ENCODE data around the gene FGF8. TPM values are rescaled to one million over a fixed set of nuclear protein-coding genes. Genes with fewer than 3 reads are reported as not detected.

Gene FGF8
- total RNA-seq, 1 donor from 2014 or later, result 0.35 TPM

GRCh38 chr10:101744267-101744666 lies 31.6 kb downstream of the FGF8 start:
- DNase-seq (ENCODE audit: low read depth), result peak; percentile 25

DNA sequence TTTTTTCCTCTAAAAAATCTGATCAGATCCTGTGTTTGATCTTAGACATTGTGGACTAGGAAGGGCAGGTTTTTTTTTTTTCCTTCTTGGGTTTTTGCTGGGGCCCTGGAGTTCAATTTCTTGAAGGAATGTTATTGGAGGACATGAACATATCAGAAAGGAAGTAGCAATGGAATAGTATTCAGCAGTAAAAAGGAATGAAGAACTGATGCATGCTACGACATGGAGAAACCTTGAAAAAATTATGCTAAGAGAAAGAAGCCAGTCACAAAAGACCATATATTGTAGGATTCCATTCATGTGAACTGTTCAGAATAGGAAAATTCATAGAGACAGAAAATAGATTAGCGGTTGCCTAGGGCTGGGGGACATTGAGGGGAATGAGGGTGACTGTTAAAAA lies 34.0 kb downstream of the FGF8 start:
- DNase-seq (ENCODE audit: low read depth), result no peak

GRCh38 chr10:101736666-101737065 lies 39.2 kb downstream of the FGF8 start:
- no peak for DNase-seq (ENCODE audit: low read depth)

GRCh38 chr10:101732096-101732495 lies 43.8 kb downstream of the FGF8 start:
- no peak for DNase-seq (ENCODE audit: low read depth)

DNA sequence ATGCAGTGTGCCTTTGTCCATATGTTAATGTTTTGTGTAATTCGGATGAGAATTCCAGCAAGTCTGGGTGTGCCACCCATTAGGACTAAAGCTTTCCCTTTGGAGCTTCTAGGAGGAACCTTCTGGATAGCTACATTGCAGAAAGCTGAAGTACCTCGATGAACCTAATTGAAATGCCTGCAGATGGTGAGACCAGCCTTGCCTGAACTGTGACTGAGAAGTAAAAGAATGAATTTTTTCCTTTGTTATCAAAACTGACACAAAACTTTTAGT lies 49.9 kb downstream of the FGF8 start:
- DNase-seq (ENCODE audit: low read depth), result no peak

DNA sequence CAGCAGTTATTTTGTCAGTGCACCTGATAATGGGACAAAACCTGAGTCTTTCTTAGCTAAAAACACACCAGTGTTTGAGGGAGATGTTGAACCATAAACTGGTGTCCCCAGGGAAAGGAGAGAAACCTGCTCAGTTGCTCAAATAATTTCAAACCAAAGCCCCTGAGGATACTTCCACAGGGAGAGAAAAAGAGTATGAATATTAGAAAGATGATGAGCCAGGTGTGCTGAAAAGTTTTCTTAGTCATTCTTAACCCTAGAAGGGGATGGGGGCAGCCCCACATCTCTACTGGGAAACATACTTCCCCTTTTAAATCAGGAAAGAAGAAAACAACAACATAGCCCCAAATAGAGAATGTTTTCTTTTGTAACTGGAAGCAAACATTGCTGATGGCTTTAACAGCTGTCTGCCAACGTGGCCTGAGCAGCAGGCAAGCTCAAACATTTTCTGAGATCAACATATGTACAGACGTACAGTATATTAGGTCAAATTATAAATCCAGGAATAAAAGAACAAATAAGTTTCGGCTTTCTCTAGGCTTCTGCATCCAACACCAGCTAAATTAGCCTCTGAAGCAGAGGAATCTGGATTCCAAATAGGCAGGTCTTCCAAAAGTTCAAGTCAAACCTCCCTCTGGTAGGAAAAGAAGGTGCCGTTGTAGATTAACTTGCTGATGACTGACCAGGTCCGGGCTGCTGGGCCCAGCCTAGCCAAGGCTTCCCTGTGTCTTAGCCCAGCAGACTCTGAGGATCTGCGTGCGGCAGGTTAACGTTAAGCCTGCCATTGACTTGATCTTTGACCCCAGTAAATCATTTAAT lies 50.4 kb downstream of the FGF8 start:
- DNase-seq (ENCODE audit: low read depth), result no peak

DNA sequence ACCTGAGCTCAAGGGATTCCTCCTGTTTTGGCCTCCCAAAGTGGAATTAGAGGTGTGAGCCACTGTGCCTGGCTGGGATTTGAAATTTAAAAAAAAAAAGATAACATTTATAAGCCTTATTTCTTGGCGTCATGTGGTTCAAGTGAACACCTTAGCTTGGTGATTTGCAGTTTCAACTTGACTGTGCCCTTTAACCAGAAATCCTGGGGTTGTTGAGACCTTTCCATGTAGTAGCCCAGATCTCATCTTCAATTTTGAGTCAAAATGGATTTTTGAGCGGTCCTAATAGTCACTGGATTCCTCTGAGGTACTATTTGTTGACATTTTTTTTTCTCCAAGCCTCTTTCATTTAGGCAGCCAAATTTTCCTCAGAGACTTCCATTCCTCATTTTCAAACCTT lies 51.5 kb downstream of the FGF8 start:
- DNase-seq (ENCODE audit: low read depth), result no peak

DNA sequence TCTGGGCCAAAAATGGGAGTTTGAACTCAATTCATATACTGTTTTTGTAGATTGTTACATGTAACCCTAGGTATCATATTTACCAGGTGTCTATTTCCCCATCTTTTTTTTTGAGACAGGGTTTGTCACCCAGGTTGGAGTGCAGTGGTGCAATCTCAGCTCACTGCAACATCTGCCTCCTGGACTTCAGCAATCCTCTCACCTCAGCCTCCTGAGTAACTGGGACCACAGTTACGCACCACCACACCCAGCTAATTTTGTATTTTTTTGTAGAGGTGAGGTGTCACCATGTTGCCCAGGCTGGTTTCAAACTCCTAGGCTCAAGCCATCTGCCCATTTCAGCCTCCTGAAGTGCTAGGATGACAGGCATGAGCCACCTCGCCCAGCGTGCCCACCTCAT lies 52.7 kb downstream of the FGF8 start:
- no peak for DNase-seq (ENCODE audit: low read depth)

DNA sequence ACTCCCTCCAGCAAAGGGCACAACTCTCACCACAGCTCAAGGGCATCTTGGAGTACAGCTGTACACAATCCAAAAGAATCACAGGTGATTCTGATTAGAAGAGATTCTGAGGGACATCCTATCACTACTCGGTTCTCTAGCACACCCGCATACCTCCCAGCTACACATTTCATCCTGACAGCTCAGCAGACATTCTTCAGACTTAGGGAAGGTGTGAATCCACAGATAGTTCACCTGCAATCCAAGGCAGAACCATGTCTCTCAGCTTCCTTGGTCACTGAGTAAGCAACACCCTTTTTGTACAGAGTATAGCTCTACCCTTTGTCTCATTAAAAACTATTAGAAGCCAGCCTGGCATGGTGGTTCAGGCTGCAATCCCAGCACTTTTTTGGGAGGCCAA lies 54.1 kb downstream of the FGF8 start:
- no peak for DNase-seq (ENCODE audit: low read depth)

DNA sequence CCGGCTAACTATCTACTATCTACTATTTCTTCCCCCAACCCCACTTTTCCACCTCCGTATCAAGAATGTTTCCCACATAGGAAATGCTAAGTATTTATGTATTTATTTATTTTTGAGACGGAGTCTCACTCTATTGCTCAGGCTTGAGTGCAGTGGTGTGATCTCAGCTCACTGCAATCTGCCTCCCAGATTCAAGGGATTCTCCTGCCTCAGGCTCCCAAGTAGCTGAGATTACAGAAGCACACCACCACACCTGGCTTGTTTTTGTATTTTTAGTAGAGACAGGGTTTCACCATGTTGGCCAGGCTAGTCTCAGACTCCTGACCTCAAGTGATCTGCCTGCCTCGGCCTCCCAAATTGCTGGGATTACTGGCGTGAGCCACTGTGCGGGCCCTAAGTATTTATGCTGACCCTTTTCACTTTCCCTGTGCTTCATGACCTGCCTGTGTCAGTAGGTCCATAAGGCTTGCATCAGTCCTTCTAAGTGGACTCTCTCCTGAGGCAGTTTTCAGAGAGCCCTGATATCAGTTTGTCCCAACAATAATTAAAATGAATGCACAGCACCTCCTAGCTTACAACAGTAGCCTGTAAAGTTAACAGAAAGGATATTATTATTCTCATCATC lies 55.2 kb downstream of the FGF8 start:
- DNase-seq (ENCODE audit: low read depth), result no peak

Other genes with a start within 250 kb of the FGF8 start
- gene POLL, start 187.9 kb downstream of the FGF8 start, total RNA-seq, result 15.3 and 16.0 TPM in 2 replicates
- gene DPCD, start 187.8 kb downstream of the FGF8 start, total RNA-seq, result 45.3 and 69.0 TPM in 2 replicates
- 27.7 and 35.1 TPM in 2 replicates for gene FBXW4, start 80.9 kb downstream of the FGF8 start, total RNA-seq
- 60.9 and 62.4 TPM in 2 replicates for gene NPM3, start 7.3 kb upstream of the FGF8 start, total RNA-seq
- gene OGA, start 42.3 kb upstream of the FGF8 start, total RNA-seq, result 77.9 and 89.4 TPM in 2 replicates
- gene KCNIP2, start 67.7 kb upstream of the FGF8 start, total RNA-seq, result 0.45 and 0.83 TPM in 2 replicates

Data from myocyte (in vitro differentiated cells).